Caco-2 (cell line): ENCODE data around the gene RPL11. TPM values are rescaled to one million over a fixed set of nuclear protein-coding genes. Genes with fewer than 3 reads are reported as not detected.

Source experiments
- BruUV-seq: library from RNA; stranded (reverse); fragments of 400-500 nt; replicated peaks from 2 replicates; lab custom pipeline; 2021; lab: Mats Ljungman, UMichigan
- CTCF ChIA-PET: fragments of 300-600 bp; sonication (Branson Sonifier 250); formaldehyde crosslinking; loops from one replicate; lab custom pipeline; 2022; ENCODE audit warnings: antibody characterized with exemption; lab: Charles Lee
- POLR2A ChIA-PET: fragments of 300-600 bp; sonication (Branson Sonifier 250); formaldehyde crosslinking; loops from one replicate; lab custom pipeline; 2022; ENCODE audit warnings: antibody characterized with exemption; lab: Charles Lee
- DNase-seq, 2 experiments: peaks; one replicate each; pipeline versions ENCODE4 v3.0.0 to v3.0.0-alpha.2; 2020 to 2022
- H3K27me3 ChIP-seq: replicated peaks from 2 replicates; pipeline ENCODE4 v1.6.0; 2011; ENCODE audit warnings: low read length; ENCODE audit not compliant: control insufficient read depth, insufficient read depth
- H3K36me3 ChIP-seq: 2 replicates; pipeline ENCODE4 v1.5.1; 2011; ENCODE audit warnings: low read length; ENCODE audit not compliant: control insufficient read depth, insufficient read depth
- H3K4me1 ChIP-seq: fragments of 250-450 bp; sonication (Bioruptor Pico); 2 replicates; pipeline ENCODE4 v1.5.1; 2020; ENCODE audit warnings: mild to moderate bottlenecking
- H3K4me3 ChIP-seq: 2 replicates; pipeline ENCODE4 v1.5.1; 2011; ENCODE audit warnings: low read depth, mild to moderate bottlenecking, control low read depth, low read length
- H3K9me3 ChIP-seq: fragments of 250-450 bp; sonication (Bioruptor Pico); 2 replicates; pipeline ENCODE4 v1.5.1; 2020; ENCODE audit warnings: mild to moderate bottlenecking, moderate library complexity
- H3K27ac Mint-ChIP-seq: one replicate; pipeline ENCODE4 v1.8.0; 2022; ENCODE audit warnings: mixed read lengths; ENCODE audit not compliant: unreplicated experiment
- H3K27me3 Mint-ChIP-seq: one replicate; pipeline ENCODE4 v1.8.0; 2022; ENCODE audit warnings: mixed read lengths; ENCODE audit not compliant: insufficient read depth, unreplicated experiment
- H3K36me3 Mint-ChIP-seq: one replicate; pipeline ENCODE4 v1.8.0; 2022; ENCODE audit warnings: mild to moderate bottlenecking, mixed read lengths; ENCODE audit not compliant: insufficient read depth, unreplicated experiment
- H3K4me1 Mint-ChIP-seq: one replicate; pipeline ENCODE4 v1.8.0; 2022; ENCODE audit warnings: low read depth, mixed read lengths; ENCODE audit not compliant: unreplicated experiment
- H3K4me3 Mint-ChIP-seq: one replicate; pipeline ENCODE4 v1.8.0; 2022; ENCODE audit warnings: mild to moderate bottlenecking, moderate library complexity, mixed read lengths; ENCODE audit not compliant: unreplicated experiment
- H3K9me3 Mint-ChIP-seq: one replicate; pipeline ENCODE4 v1.8.0; 2022; ENCODE audit warnings: mixed read lengths; ENCODE audit not compliant: unreplicated experiment
- CTCF ChIP-seq, 2 experiments: fragments of 200-600 bp in 1 of 2; IDR thresholded peaks; 1 replicate in 1 of 2; 2 replicates in 1 of 2; pipeline versions ENCODE4 v1.5.1 to v1.8.0; 2011 to 2022; ENCODE audit warnings: antibody characterized with exemption in 1 of 2, control low read depth in 1 of 2, inconsistent platforms in 1 of 2, low read depth in 1 of 2, low read length in 1 of 2, mild to moderate bottlenecking in 1 of 2, moderate library complexity in 1 of 2; ENCODE audit not compliant: insufficient read depth in 1 of 2, severe bottlenecking in 1 of 2, unreplicated experiment in 1 of 2
- intact Hi-C: fragments of 100-400 bp; cut with micrococcal nuclease; formaldehyde crosslinking; loops from one replicate; pipeline ENCODE4 v1.10.0; 2022; ENCODE audit not compliant: unreplicated experiment
- total RNA-seq: library from RNA; stranded (reverse); gene quantifications from 2 replicates; pipeline ENCODE4 v1.2.3, GENCODE V29; 2022

The RPL11 gene
- total RNA-seq, 1 experiment from 2014 or later = 1,040 TPM

- no peak for DNase-seq
- Mint-ChIP-seq H3K36me3 (peaks cover 96% of the 10 kb centered on the region), H3K9me3 (no peaks in the 10 kb centered on the region), H3K27me3 (no peaks in the 10 kb centered on the region), H3K4me1 (peaks cover 19% of the 10 kb centered on the region), H3K4me3 (no peak overlapping the region), H3K27ac (no peak overlapping the region)
- BruUV-seq = no TSS peak
- CTCF ChIA-PET = interaction anchor here (1.0 kb wide), 1 partner anchor 74 kb away, joined by 5 read pairs; no protein-coding TSS in a partner anchor
- Histone ChIP-seq H3K9me3 (no peaks in the 10 kb centered on the region), H3K4me1 (peaks cover 6% of the 10 kb centered on the region), H3K36me3 (peaks cover 3% of the 10 kb centered on the region; the same call in 1 of the 2 replicates), H3K27me3 (no peaks in the 10 kb centered on the region), H3K4me3 (no peak overlapping the region)
- POLR2A ChIA-PET = interaction anchor here (0.5 kb wide), 1 partner anchor 147 kb away, joined by 3 read pairs; no protein-coding TSS in a partner anchor
- TF ChIP-seq CTCF (IDR thresholded peaks at IDR 0.05; ENCODE audit: insufficient read depth in 1 of 2, low read depth in 1 of 2, low read length in 1 of 2, severe bottlenecking in 1 of 2, unreplicated experiment in 1 of 2) = no peak
- intact Hi-C loops = no loop called here
Measured at GRCh38 chr1:23698466-23698865, 6.9 kb downstream of the RPL11 start.

- peaks cover 6% of the 10 kb centered on the region for H3K4me1 ChIP-seq
- H3K36me3 Mint-ChIP-seq = peaks cover 85% of the 10 kb centered on the region
- H3K4me3 ChIP-seq = no peak overlapping the region
- no TSS peak for BruUV-seq
- intact Hi-C loops = no loop called here
- H3K27me3 Mint-ChIP-seq = no peaks in the 10 kb centered on the region
- no peak for TF ChIP-seq CTCF (IDR thresholded peaks at IDR 0.05; ENCODE audit: insufficient read depth in 1 of 2, low read depth in 1 of 2, low read length in 1 of 2, severe bottlenecking in 1 of 2, unreplicated experiment in 1 of 2)
- CTCF ChIA-PET = interaction anchor here (1.0 kb wide), 1 partner anchor 72 kb away, joined by 5 read pairs; no protein-coding TSS in a partner anchor
- H3K36me3 ChIP-seq = peaks cover 3% of the 10 kb centered on the region; the same call in 1 of the 2 replicates
- no peak for DNase-seq
- POLR2A ChIA-PET = interaction anchor here (0.7 kb wide), 1 partner anchor 168 kb away, joined by 11 read pairs; the partner anchor contains the start of gene E2F2
- no peaks in the 10 kb centered on the region for H3K9me3 Mint-ChIP-seq
- no peak overlapping the region for H3K4me3 Mint-ChIP-seq
- no peaks in the 10 kb centered on the region for H3K9me3 ChIP-seq
- H3K27ac Mint-ChIP-seq = no peak overlapping the region
- H3K4me1 Mint-ChIP-seq = peaks cover 18% of the 10 kb centered on the region
- no peaks in the 10 kb centered on the region for H3K27me3 ChIP-seq
Measured at GRCh38 chr1:23699280-23700179, 7.9 kb downstream of the RPL11 start.

- peaks cover 68% of the 10 kb centered on the region for H3K36me3 Mint-ChIP-seq
- TF ChIP-seq CTCF (IDR thresholded peaks at IDR 0.05; ENCODE audit: insufficient read depth in 1 of 2, low read depth in 1 of 2, low read length in 1 of 2, severe bottlenecking in 1 of 2, unreplicated experiment in 1 of 2) = no peak
- no peaks in the 10 kb centered on the region for H3K36me3 ChIP-seq
Measured at GRCh38 chr1:23701310-23701709, 9.7 kb downstream of the RPL11 start.

More at GRCh38 chr1:23701310-23701709, 9.7 kb downstream of the RPL11 start:
- ChIA-PET POLR2A (no interaction called here), CTCF (no interaction called here)
- Histone ChIP-seq H3K9me3 (no peaks in the 10 kb centered on the region), H3K4me3 (no peak overlapping the region), H3K27me3 (no peaks in the 10 kb centered on the region), H3K4me1 (peaks cover 17% of the 10 kb centered on the region)
- Mint-ChIP-seq H3K4me1 (peaks cover 7% of the 10 kb centered on the region), H3K4me3 (no peak overlapping the region), H3K27ac (no peak overlapping the region), H3K27me3 (no peaks in the 10 kb centered on the region), H3K9me3 (no peaks in the 10 kb centered on the region)
- BruUV-seq = no TSS peak
- intact Hi-C loops = no loop called here
- DNase-seq = no peak
